ENCODE data around the gene KPNA1. TPM values are rescaled to one million over a fixed set of nuclear protein-coding genes. Genes with fewer than 3 reads are reported as not detected.

The KPNA1 gene
- polyA plus RNA-seq, 3 donors: 18.0 to 41.2 (median 38.5) TPM

DNA sequence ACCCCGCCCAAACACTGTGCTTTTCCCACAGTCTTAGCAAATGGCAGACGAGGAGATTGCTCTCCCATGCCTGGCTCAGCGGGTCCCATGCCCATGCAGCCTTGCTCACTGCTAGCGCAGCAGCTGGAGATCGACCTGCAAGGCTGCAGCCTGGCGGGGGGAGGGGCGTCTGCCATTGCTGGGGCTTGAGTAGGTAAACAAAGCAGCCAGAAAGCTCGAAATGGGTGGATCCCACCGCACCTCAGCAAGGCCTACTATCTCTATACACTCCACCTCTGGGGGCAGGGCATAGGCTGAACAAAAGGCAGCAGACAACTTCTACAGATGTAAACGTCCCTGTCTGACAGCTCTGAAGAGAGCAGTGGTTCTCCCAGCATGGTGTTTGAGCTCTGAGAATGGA, 71.6 kb downstream of the KPNA1 start:
- 100% methylated on average over 5 of the region's 10 CpGs for WGBS (ENCODE audit: insufficient coverage)
- H3K27me3 ChIP-seq (ENCODE audit: control insufficient read depth in 2 of 2, insufficient read depth in 2 of 2, low read length in 2 of 2): no peaks in the 10 kb centered on the region
- no peak overlapping the region for H3K9ac ChIP-seq (ENCODE audit: insufficient read depth, low read length, poor library complexity, severe bottlenecking)
- H3K4me3 Mint-ChIP-seq: no peak overlapping the region
- DNase-seq: no peak
- H2AFZ ChIP-seq (ENCODE audit: insufficient read depth, low read depth, low read length, poor library complexity, severe bottlenecking): no peak overlapping the region
- H3K79me2 ChIP-seq (ENCODE audit: insufficient read depth, low read length): no peaks in the 10 kb centered on the region
- peaks cover 90 to 98% of the 10 kb centered on the region in 2 donors for H3K36me3 Mint-ChIP-seq
- H3K4me1 Mint-ChIP-seq: peaks cover 8% of the 10 kb centered on the region
- no peak overlapping the region for H3K4me3 ChIP-seq (replicated peaks in 1 of 3; ENCODE audit: low read depth in 2 of 3, low read length in 3 of 3)
- TF ChIP-seq, protein P1, sequence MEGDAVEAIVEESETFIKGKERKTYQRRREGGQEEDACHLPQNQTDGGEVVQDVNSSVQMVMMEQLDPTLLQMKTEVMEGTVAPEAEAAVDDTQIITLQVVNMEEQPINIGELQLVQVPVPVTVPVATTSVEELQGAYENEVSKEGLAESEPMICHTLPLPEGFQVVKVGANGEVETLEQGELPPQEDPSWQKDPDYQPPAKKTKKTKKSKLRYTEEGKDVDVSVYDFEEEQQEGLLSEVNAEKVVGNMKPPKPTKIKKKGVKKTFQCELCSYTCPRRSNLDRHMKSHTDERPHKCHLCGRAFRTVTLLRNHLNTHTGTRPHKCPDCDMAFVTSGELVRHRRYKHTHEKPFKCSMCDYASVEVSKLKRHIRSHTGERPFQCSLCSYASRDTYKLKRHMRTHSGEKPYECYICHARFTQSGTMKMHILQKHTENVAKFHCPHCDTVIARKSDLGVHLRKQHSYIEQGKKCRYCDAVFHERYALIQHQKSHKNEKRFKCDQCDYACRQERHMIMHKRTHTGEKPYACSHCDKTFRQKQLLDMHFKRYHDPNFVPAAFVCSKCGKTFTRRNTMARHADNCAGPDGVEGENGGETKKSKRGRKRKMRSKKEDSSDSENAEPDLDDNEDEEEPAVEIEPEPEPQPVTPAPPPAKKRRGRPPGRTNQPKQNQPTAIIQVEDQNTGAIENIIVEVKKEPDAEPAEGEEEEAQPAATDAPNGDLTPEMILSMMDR (IDR thresholded peaks at IDR 0.05): no peak
- H3K4me1 ChIP-seq (ENCODE audit: control insufficient read depth in 1 of 2, insufficient read depth in 2 of 2, low read length in 2 of 2): no peaks in the 10 kb centered on the region
- H3K27ac Mint-ChIP-seq: peak overlapping the region in 1 of 7 donors; percentile 82
- intact Hi-C loops (cut with micrococcal nuclease): no loop called here
- H3K9me3 ChIP-seq (replicated peaks in 1 of 2; ENCODE audit: control insufficient read depth in 1 of 2, insufficient read depth in 1 of 2, low read length in 2 of 2): peaks cover 9 to 11% of the 10 kb centered on the region in 2 donors
- H3K27me3 Mint-ChIP-seq (ENCODE audit: low read depth in 3 of 3): no peaks in the 10 kb centered on the region
- H3K4me2 ChIP-seq (replicated peaks; ENCODE audit: extremely low read depth, low read length, poor library complexity, severe bottlenecking): no peak overlapping the region
- peaks cover 4 to 17% (median 11%) of the 10 kb centered on the region in 7 donors for H3K9me3 Mint-ChIP-seq
- no peaks in the 10 kb centered on the region for H4K20me1 ChIP-seq (ENCODE audit: insufficient read depth, low read length)
- peaks cover 57 to 83% of the 10 kb centered on the region in 2 donors for H3K36me3 ChIP-seq (replicated peaks in 1 of 2; ENCODE audit: control insufficient read depth in 1 of 2, insufficient read depth in 2 of 2, low read length in 2 of 2)
- no peak overlapping the region for H3K27ac ChIP-seq (ENCODE audit: low read depth in 1 of 2, low read length in 2 of 2)

DNA sequence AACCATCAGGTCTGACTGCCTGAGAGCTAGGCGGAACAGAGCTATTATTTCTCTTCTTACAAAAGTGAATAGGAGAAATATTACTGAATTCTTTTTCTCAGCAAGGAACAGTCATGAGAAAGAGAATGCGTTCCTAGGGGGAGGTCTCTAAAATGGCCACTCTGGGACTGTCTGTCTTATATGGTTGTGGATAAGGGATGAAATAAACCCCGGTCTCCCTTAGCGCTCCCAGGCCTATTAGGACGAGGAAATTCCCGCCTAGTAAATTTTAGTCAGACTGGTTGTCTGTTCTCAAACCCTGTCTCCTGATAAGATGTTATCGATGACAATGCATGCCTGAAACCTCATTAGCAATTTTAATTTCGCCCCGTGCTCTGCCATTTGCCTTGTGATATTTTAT, 78.8 kb downstream of the KPNA1 start:
- Histone ChIP-seq H3K4me1 (ENCODE audit: control insufficient read depth in 1 of 2, insufficient read depth in 2 of 2, low read length in 2 of 2) (no peaks in the 10 kb centered on the region), H4K20me1 (ENCODE audit: insufficient read depth, low read length) (no peaks in the 10 kb centered on the region), H3K9me3 (replicated peaks in 1 of 2; ENCODE audit: control insufficient read depth in 1 of 2, insufficient read depth in 1 of 2, low read length in 2 of 2) (peaks cover 12 to 25% of the 10 kb centered on the region in 2 donors), H3K27me3 (ENCODE audit: control insufficient read depth in 2 of 2, insufficient read depth in 2 of 2, low read length in 2 of 2) (no peaks in the 10 kb centered on the region), H3K79me2 (ENCODE audit: insufficient read depth, low read length) (no peaks in the 10 kb centered on the region), H2AFZ (ENCODE audit: insufficient read depth, low read depth, low read length, poor library complexity, severe bottlenecking) (no peak overlapping the region), H3K4me2 (replicated peaks; ENCODE audit: extremely low read depth, low read length, poor library complexity, severe bottlenecking) (no peak overlapping the region), H3K27ac (ENCODE audit: low read depth in 1 of 2, low read length in 2 of 2) (no peak overlapping the region), H3K36me3 (replicated peaks in 1 of 2; ENCODE audit: control insufficient read depth in 1 of 2, insufficient read depth in 2 of 2, low read length in 2 of 2) (peaks cover 78 to 98% of the 10 kb centered on the region in 2 donors), H3K9ac (ENCODE audit: insufficient read depth, low read length, poor library complexity, severe bottlenecking) (no peak overlapping the region), H3K4me3 (replicated peaks in 1 of 3; ENCODE audit: low read depth in 2 of 3, low read length in 3 of 3) (no peak overlapping the region)
- Mint-ChIP-seq H3K27me3 (ENCODE audit: low read depth in 3 of 3) (peaks cover 0 to 2% (median 0%) of the 10 kb centered on the region in 3 donors), H3K27ac (no peak overlapping the region), H3K4me1 (no peaks in the 10 kb centered on the region), H3K4me3 (no peak overlapping the region), H3K36me3 (peaks cover 75 to 92% of the 10 kb centered on the region in 2 donors), H3K9me3 (peaks cover 9 to 24% (median 14%) of the 10 kb centered on the region in 7 donors)
- intact Hi-C loops (cut with micrococcal nuclease): no loop called here
- TF ChIP-seq, protein P1 (IDR thresholded peaks at IDR 0.05): no peak
- DNase-seq: no peak
- WGBS (ENCODE audit: insufficient coverage): 90% methylated on average over 6 of the region's 9 CpGs
